ENCODE data around the gene C11orf16. TPM values are rescaled to one million over a fixed set of nuclear protein-coding genes. Genes with fewer than 3 reads are reported as not detected.

Gene C11orf16
- polyA plus RNA-seq, 1 of the 3 experiments (the other 2 are of a cell fraction), result not detected

GRCh38 chr11:8962841-8963240, 30.1 kb upstream of the C11orf16 start:
- H4K20me1 ChIP-seq (ENCODE audit: insufficient read depth), result no peaks in the 10 kb centered on the region
- CTCF ChIA-PET, result interaction anchor here (1.3 to 3.0 kb wide), 3 partner anchors 48 to 53 kb away, joined by 3 to 21 read pairs (median 6); partner anchors contain the start of gene AKIP1
- H3K36me3 ChIP-seq (replicated peaks in 1 of 2; ENCODE audit: control insufficient read depth in 1 of 2, insufficient read depth in 2 of 2, low read length in 1 of 2), result peaks cover 0 to 3% of the 10 kb centered on the region in 2 experiments
- peaks cover 64% of the 10 kb centered on the region for H3K79me2 ChIP-seq (ENCODE audit: insufficient read depth)
- H3F3A ChIP-seq (replicated peaks; ENCODE audit: insufficient read depth), result peaks cover 5% of the 10 kb centered on the region
- H3K27ac ChIP-seq (ENCODE audit: low read depth in 2 of 2, low read length in 1 of 2), result no peak overlapping the region
- peak overlapping the region; percentile 82; the same call in 1 of the 2 replicates for H3K9ac ChIP-seq
- 45% methylated on average over 2 of the region's 2 CpGs for WGBS (ENCODE audit: low lambda C conversion rate)
- H3K4me2 ChIP-seq, result peak overlapping the region; percentile 96
- no peaks in the 10 kb centered on the region for H3K9me2 ChIP-seq
- no peak for DNase-seq
- H3K9me3 ChIP-seq, result no peaks in the 10 kb centered on the region
- H3K4me3 ChIP-seq (ENCODE audit: low read depth in 2 of 2, low read length in 1 of 2), result peak overlapping the region in 1 of 2 experiments; percentile 68; a peak in 2 of 4 replicates
- H3K4me1 ChIP-seq (ENCODE audit: control insufficient read depth in 1 of 2, insufficient read depth in 2 of 2, low read depth in 1 of 2, low read length in 1 of 2), result peaks cover 12 to 13% of the 10 kb centered on the region in 2 experiments; a peak in 3 of 4 replicates
- POLR2A ChIA-PET, result no interaction called here
- TF ChIP-seq MXI1 (IDR thresholded peaks at IDR 0.05; ENCODE audit: low read depth, low read length) (no peak), POLR2AphosphoS5 (IDR thresholded peaks at IDR 0.05; ENCODE audit: low read depth, low read length) (no peak), RFX5 (IDR thresholded peaks at IDR 0.05; ENCODE audit: low read length) (no peak), IRF3 (IDR thresholded peaks at IDR 0.05; ENCODE audit: low read depth, low read length) (no peak), TAF1 (IDR thresholded peaks at IDR 0.05; ENCODE audit: borderline replicate concordance, low read depth, low read length) (no peak), PBX3 (IDR thresholded peaks at IDR 0.05) (no peak), EZH2phosphoT487 (IDR thresholded peaks at IDR 0.05; ENCODE audit: borderline replicate concordance, low read depth) (no peak), ZBTB33 (IDR thresholded peaks at IDR 0.05; ENCODE audit: borderline replicate concordance, low read depth) (no peak), RCOR1 (IDR thresholded peaks at IDR 0.05; ENCODE audit: low read length) (no peak), MEF2A (IDR thresholded peaks at IDR 0.05; ENCODE audit: borderline replicate concordance, low read depth) (no peak), JUND (IDR thresholded peaks at IDR 0.05) (no peak)
- no peaks in the 10 kb centered on the region for H3K27me3 ChIP-seq (ENCODE audit: insufficient read depth)
- no peak overlapping the region for H2AFZ ChIP-seq (ENCODE audit: low read depth)

GRCh38 chr11:8961401-8961800, 28.7 kb upstream of the C11orf16 start:
- DNase-seq, result no peak
- Histone ChIP-seq H3K4me1 (ENCODE audit: control insufficient read depth in 1 of 2, insufficient read depth in 2 of 2, low read depth in 1 of 2, low read length in 1 of 2) (peaks cover 12 to 13% of the 10 kb centered on the region in 2 experiments; a peak in 3 of 4 replicates), H2AFZ (ENCODE audit: low read depth) (no peak overlapping the region), H3K27ac (ENCODE audit: low read depth in 2 of 2, low read length in 1 of 2) (no peak overlapping the region), H3K9ac (no peak overlapping the region), H3K36me3 (replicated peaks in 1 of 2; ENCODE audit: control insufficient read depth in 1 of 2, insufficient read depth in 2 of 2, low read length in 1 of 2) (peaks cover 4 to 7% of the 10 kb centered on the region in 2 experiments), H3K4me3 (ENCODE audit: low read depth in 2 of 2, low read length in 1 of 2) (no peak overlapping the region), H3F3A (replicated peaks; ENCODE audit: insufficient read depth) (peaks cover 5% of the 10 kb centered on the region), H3K4me2 (no peak overlapping the region), H3K27me3 (ENCODE audit: insufficient read depth) (no peaks in the 10 kb centered on the region), H3K9me3 (no peaks in the 10 kb centered on the region), H3K79me2 (ENCODE audit: insufficient read depth) (peaks cover 73% of the 10 kb centered on the region), H3K9me2 (no peaks in the 10 kb centered on the region), H4K20me1 (ENCODE audit: insufficient read depth) (no peaks in the 10 kb centered on the region)
- ChIA-PET POLR2A (no interaction called here), CTCF (interaction anchor here (0.9 to 1.3 kb wide), 4 partner anchors 46 to 545 kb away, joined by 3 to 4 read pairs (median 4); no protein-coding TSS in a partner anchor)
- whole genome bisulfite sequencing (ENCODE audit: low lambda C conversion rate), result 76% methylated on average over 2 of the region's 2 CpGs
- TF ChIP-seq CHD2 (IDR thresholded peaks at IDR 0.05; ENCODE audit: low read length, partially characterized antibody) (no peak), IRF3 (IDR thresholded peaks at IDR 0.05; ENCODE audit: low read depth, low read length) (no peak), FOXJ3 (CRISPR knock-in tag; IDR thresholded peaks at IDR 0.05) (no peak), POLR2AphosphoS5 (IDR thresholded peaks at IDR 0.05; ENCODE audit: low read depth, low read length) (no peak), GABPA (IDR thresholded peaks at IDR 0.05; ENCODE audit: low read depth) (no peak), NRF1 (IDR thresholded peaks at IDR 0.05; ENCODE audit: low read depth, low read length) (no peak), RFX5 (IDR thresholded peaks at IDR 0.05; ENCODE audit: low read length) (no peak), USF1 (IDR thresholded peaks at IDR 0.05; ENCODE audit: borderline replicate concordance, low read depth) (no peak), REST (IDR thresholded peaks at IDR 0.05; ENCODE audit: low read depth, low read length) (no peak)
